HepG2 (cell line): ENCODE results near the gene CDC42SE1. TPM values are rescaled to one million over a fixed set of nuclear protein-coding genes. Genes with fewer than 3 reads are reported as not detected.

Experiments used
- ATF3 ChIP-seq: sonication (generic); formaldehyde crosslinking; IDR thresholded peaks from 2 replicates; pipeline ENCODE4 v1.4.0; 2020; ENCODE audit warnings: missing genetic modification reagents
- CC2D1A ChIP-seq: sonication (generic); formaldehyde crosslinking; IDR thresholded peaks from 2 replicates; pipeline ENCODE4 v1.8.1; 2023; ENCODE audit warnings: mild to moderate bottlenecking, missing genetic modification reagents
- HIC2 ChIP-seq: sonication (generic); formaldehyde crosslinking; IDR thresholded peaks from 2 replicates; pipeline ENCODE4 v1.9.0; 2022; ENCODE audit warnings: low read depth, missing genetic modification reagents
- HNF1B ChIP-seq: sonication (generic); formaldehyde crosslinking; IDR thresholded peaks from 2 replicates; pipeline ENCODE4 v1.5.1; 2020; ENCODE audit warnings: mild to moderate bottlenecking, moderate library complexity, missing genetic modification reagents
- KAT7 ChIP-seq: IDR thresholded peaks from 2 replicates; pipeline ENCODE4 v1.6.1; 2018; ENCODE audit warnings: borderline replicate concordance, missing compliant biosample characterization
- LCORL ChIP-seq, 2 experiments: fragments of 450-650 bp in 1 of 2; sonication (generic) in 1 of 2; formaldehyde crosslinking in 1 of 2; IDR thresholded peaks; 2 replicates each; pipeline versions ENCODE4 v1.5.0 to v1.6.1; 2017 to 2020; ENCODE audit warnings: antibody characterized with exemption in 1 of 2, missing genetic modification reagents in 1 of 2
- LRRFIP1 ChIP-seq: sonication (generic); formaldehyde crosslinking; conservative IDR thresholded peaks from 2 replicates; pipeline ENCODE4 v1.4.0; 2020; ENCODE audit warnings: missing genetic modification reagents
- NCOA2 ChIP-seq: sonication (generic); formaldehyde crosslinking; IDR thresholded peaks from 2 replicates; pipeline ENCODE4 v1.8.0; 2022; ENCODE audit warnings: inconsistent platforms
- REL ChIP-seq: sonication (generic); formaldehyde crosslinking; conservative IDR thresholded peaks from 2 replicates; pipeline ENCODE4 v1.8.0; 2022; ENCODE audit warnings: mild to moderate bottlenecking, missing genetic modification reagents, moderate library complexity
- SP2 ChIP-seq: sonication (generic); formaldehyde crosslinking; IDR thresholded peaks from 2 replicates; pipeline ENCODE4 v1.5.1; 2020; ENCODE audit warnings: mild to moderate bottlenecking, missing genetic modification reagents
- ZFP36L2 ChIP-seq: sonication (generic); formaldehyde crosslinking; IDR thresholded peaks from 2 replicates; pipeline ENCODE4 v1.4.0; 2020; ENCODE audit warnings: missing genetic modification reagents
- ZNF44 ChIP-seq: sonication (generic); formaldehyde crosslinking; IDR thresholded peaks from 2 replicates; pipeline ENCODE4 v1.5.1; 2020; ENCODE audit warnings: mild to moderate bottlenecking, missing genetic modification reagents
- ZNF460 ChIP-seq: sonication (generic); formaldehyde crosslinking; IDR thresholded peaks from 2 replicates; pipeline ENCODE4 v1.5.1; 2020; ENCODE audit warnings: missing genetic modification reagents, mild to moderate bottlenecking, borderline replicate concordance
- ZNF609 ChIP-seq: sonication (generic); formaldehyde crosslinking; IDR thresholded peaks from 2 replicates; pipeline ENCODE4 v1.4.0; 2020; ENCODE audit warnings: mild to moderate bottlenecking, missing genetic modification reagents, borderline replicate concordance
- ZNF674 ChIP-seq: sonication (generic); formaldehyde crosslinking; IDR thresholded peaks from 2 replicates; pipeline ENCODE4 v1.5.0; 2020; ENCODE audit warnings: low read depth, mild to moderate bottlenecking, missing genetic modification reagents
- ZZZ3 ChIP-seq: sonication (generic); formaldehyde crosslinking; IDR thresholded peaks from 2 replicates; pipeline ENCODE4 v1.4.0; 2020; ENCODE audit warnings: missing genetic modification reagents, mild to moderate bottlenecking, borderline replicate concordance
- polyA plus RNA-seq, 8 experiments: library from polyadenylated mRNA; depleted of rRNA in 3 of 8; stranded (reverse) in 7 of 8; unstranded in 1 of 8; fragments of >200 nt; fragmentation: Illumina TruSeq in 4 of 8; extraction: Trizol in 4 of 8; gene quantifications; 2 replicates each; pipeline versions ENCODE4 v1.2.1 to v1.2.3, GENCODE V29; 2011 to 2016; ENCODE audit warnings: low read depth in 4 of 8, missing spikeins in 1 of 8, mixed read lengths in 1 of 8; ENCODE audit not compliant: insufficient read depth in 1 of 8
- total RNA-seq, 5 experiments: library from RNA; depleted of rRNA; stranded (reverse); fragments of >200 nt; fragmentation: Illumina TruSeq; extraction: Trizol; gene quantifications; 2 replicates each; pipeline ENCODE4 v1.2.3, GENCODE V29; 2016; ENCODE audit warnings: low read depth in 1 of 5

Gene CDC42SE1
- total and polyA plus RNA-seq, 2 of the 13 experiments (the other 11 are each of a cell fraction or from before 2014, with no cell fraction given), result 17.6 to 17.9 TPM

DNA sequence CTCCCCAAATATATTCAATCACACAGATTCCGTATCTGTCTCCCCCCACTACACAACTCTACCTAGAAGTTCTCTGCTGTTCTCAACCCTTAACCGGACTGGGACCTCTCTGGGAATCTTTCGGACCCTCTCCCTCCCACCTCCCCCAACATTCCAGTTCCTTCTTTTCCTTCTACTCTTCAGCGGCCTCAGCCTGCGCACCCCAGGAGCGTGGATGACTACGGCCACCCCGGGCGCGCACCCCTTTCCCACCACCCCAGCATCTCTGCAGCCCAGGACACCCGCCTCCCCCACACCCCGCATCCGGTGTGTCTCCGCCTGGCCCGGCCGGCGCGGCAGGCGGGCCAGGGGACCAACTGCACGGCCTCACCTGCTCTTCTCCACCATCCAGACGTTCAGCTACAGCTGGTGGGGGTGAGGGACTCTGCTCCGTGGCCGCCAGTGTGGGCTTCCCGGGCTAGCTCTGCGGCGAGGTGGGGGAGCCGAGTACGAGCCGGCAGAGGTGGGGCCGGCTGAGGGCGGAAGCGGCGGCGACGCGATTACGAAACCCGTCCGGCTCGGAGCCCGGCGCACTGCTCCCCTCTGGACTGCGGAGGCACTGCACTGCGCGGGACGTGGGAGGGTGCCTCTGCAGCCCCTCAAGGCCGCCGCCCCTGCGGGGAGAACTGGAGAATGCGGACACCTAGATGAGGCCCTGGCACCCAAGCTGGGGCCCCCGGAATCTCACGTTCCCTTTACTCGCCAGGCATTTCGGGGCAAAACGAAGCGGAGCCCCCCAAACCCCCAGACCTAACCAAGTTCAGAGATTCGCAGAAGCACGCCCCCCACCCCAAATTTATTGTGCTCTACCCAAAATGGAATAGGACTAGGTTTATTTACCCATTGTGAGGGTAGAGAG, at the start of gene CDC42SE1 (continued):
- TF ChIP-seq ZNF609 (CRISPR knock-in tag) (no peak), HNF1B (peak; percentile 87), ZZZ3 (CRISPR knock-in tag) (no peak), KAT7 (CRISPR knock-in tag) (peak; percentile 90; the same call in 1 of the 2 replicates), ZNF460 (CRISPR knock-in tag) (no peak; the same call in 1 of the 2 replicates), ZFP36L2 (CRISPR knock-in tag) (no peak), HIC2 (CRISPR knock-in tag) (no peak), LRRFIP1 (CRISPR knock-in tag) (no peak), REL (CRISPR knock-in tag) (no peak; the same call in 1 of the 2 replicates), LCORL (IDR thresholded peaks at IDR 0.05) (no peak), LCORL (CRISPR knock-in tag; IDR thresholded peaks at IDR 0.05) (peak; percentile 74; the same call in 1 of the 2 replicates), NCOA2 (peak; percentile 41; the same call in 1 of the 2 replicates), ZNF674 (CRISPR knock-in tag) (no peak; the same call in 1 of the 2 replicates), ATF3 (CRISPR knock-in tag) (peak; percentile 46; the same call in 1 of the 2 replicates), CC2D1A (CRISPR knock-in tag) (no peak), SP2 (CRISPR knock-in tag) (0 out of 2 replicates have a peak, but pooled peaks have one; percentile 16), ZNF44 (CRISPR knock-in tag) (no peak; the same call in 1 of the 2 replicates)
